ENCODE measurements around the gene CHN2. TPM values are rescaled to one million over a fixed set of nuclear protein-coding genes. Genes with fewer than 3 reads are reported as not detected.
A peak's percentile ranks its signal among the peaks of the same experiment; 100 is the strongest.

Gene CHN2
- 34.2 TPM for total RNA-seq

- DNase-seq (ENCODE audit: low spot score), result peak; percentile 77
Measured at GRCh38 chr7:29194594-29195427, at the start of gene CHN2. Gene CHN2 (plus strand): TSS chr7:29194775.

DNA sequence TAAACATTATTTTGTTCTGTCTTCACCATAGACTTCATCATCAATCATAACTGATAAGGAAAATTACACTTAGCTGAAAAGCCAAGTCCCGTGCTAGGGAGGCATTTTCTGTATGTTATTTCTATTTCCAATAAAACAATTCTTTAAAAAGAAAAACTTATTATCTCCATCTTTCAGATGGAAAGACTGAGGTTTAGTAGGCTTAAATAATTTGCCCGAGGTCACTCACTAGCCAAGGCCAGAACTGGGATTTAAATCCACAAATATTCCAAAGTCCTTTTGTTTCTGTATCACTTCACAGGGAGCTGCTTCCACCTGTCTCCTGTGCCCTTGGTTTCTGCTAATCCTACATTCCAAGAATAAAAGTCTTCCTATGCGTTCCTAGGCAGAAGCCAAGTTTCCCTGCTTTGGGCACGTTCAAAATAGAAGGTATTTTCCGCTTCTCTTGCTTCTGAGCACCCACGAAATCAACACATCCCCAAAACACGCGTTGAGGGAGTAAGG is 49.0 kb upstream of the CHN2 start:
- no peak for DNase-seq (ENCODE audit: low spot score)

DNA sequence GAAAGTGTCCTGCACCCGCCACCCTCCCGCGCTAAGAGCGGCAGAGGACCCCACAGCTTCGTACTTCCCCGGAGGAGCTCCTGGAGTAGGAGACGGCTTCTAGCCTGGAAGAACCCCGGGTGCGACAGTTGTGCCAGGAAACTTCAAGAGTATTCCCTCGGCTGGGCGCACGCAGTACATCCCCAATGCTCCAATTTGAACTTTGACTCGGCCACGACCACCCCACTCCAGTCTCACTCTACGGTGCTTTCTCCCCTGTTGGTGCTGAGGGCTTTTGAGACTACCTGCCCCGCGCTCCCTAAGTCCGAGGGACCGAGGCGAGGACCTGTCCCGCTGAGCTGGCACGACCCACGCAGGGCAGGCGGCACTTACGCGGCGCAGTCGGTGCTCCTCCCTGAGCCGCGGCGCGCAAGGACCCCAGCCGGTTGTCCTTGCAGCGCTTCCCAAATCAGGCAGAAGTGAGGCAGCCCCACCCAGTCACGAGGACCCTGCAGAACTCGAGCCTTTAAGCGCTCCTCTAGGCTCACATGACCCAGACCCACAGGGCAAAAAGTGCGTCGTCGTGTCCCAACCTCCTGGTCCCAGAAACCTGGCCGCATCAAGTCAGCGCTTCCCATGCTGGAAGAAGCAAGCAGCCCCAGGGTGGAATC is 48.4 kb upstream of the CHN2 start, which contains the start of gene CPVL:
TSS of gene CPVL (minus strand) at position 481 of the 650 bp plus-strand sequence. CDS start 25,476 bp downstream, outside the sequence.
- DNase-seq (ENCODE audit: low spot score), result peak; percentile 64

DNA sequence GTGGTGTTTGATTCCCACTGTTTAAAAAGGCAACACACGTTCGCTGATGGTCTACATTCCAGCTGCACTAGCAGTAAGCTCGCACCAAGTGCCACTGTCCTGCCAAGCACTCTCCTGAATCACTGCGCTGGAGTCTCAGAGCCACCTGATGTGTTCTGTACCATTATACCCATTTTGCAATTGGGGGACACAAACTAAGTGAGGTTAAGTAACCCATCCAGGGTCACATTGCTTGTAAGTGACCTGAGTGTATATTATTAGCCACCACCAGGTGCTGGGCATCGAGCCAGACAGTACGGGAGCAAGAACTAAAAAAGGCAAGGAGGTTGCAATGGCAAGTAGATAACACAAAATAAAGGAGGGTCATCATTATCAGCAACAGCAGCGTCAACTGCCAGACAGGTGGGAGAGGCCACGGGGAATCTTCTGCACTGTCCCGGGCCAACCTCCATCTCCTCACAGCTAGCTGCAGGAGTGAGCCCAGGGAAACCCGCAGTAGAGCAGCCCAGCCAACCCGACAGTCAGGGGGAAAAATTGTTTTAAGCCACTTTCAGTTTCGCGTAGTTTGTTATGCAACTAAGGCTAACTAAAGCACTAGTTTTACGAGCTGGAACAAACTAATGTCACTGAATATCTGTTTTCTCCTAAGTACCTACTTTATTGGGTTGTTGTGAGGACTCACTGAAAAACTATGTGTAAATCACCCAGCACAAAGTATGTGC is 47.5 kb upstream of the CHN2 start:
- no peak for DNase-seq (ENCODE audit: low spot score)

DNA sequence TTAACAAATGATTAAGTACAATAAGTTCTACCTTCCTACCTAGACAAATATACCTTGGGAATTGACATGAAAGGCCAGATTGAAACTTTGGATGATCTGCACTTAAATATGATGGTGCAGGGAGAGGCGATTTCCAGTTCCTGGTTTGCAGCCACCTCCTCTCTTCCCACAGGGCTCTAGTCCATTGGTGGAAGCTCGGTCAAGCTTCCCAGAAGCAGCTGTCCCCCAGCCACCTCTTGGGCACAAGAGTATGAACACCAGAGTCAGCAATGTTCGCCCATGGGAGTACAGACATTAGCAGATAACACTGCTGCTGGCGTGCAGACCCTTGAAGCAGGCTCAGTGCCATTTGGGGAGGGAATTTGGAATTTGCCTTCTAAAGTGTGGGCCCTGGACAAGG is 46.8 kb upstream of the CHN2 start:
- no peak for DNase-seq (ENCODE audit: low spot score)

- no peak for DNase-seq (ENCODE audit: low spot score)
Measured at GRCh38 chr7:29149036-29149435, 45.5 kb upstream of the CHN2 start.

DNA sequence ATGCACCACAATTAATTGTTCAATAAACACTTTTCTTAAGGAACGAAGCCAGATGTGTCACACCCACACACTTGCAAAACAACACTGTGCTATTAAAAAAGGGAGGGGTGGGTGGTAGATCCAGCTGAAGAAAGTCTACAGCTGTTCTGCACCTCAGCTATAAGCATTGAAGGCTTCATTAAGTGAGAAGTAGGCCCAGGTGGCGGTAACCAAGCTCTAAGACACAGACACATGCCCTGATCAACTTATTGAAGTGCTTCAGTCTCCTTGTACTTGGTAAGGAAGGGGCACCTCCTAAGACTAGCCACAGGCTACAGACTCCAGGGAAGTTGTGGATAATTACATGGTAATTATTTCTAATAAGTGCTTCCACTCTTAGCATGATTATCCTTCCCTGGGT is 43.7 kb upstream of the CHN2 start:
- DNase-seq (ENCODE audit: low spot score), result no peak

DNA sequence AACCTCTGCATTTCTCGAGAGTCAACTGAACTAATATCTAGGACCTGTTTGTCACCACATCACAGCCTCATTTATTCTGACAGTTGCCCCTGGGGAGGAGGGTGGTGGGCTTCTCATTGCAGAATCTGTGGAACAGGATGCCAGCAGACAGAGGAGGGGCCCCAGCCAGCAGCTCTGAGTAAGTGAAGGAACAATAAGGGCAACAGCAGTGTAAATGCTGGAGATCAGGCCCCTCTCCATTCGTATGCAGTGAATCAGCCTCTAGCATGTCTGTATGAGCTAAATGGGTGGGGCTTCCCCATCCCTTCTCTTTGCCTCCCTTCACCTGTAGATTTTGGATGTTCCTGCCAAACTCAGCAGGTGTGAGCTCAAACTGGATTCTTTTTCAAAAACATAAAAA is 40.5 kb upstream of the CHN2 start:
- DNase-seq (ENCODE audit: low spot score), result no peak

DNA sequence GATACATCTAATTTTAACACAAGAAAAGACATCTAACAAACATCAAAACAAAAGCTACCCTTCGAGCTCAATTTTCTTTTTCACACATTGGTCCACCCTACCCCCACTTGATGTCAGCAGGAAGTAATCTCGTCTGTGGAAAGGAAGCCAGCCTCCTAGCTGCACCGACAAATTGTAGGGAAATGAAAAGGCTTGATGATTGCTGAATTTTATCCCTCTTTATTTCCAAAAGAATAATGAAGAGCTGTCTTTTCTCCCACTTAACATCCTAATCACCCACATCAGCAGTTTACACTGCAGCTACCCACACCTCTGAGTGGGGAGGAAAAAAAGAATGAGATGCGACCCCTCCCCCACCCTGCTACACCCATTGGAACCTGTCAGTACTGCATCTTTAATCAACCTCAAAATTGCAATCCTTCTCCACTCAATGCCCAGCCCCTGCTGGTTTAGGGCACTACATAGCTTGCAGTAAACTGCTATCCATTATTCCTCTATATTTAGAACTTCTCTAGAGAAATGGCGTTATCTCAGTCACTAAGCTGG is 37.6 kb upstream of the CHN2 start:
- DNase-seq (ENCODE audit: low spot score), result no peak

DNA sequence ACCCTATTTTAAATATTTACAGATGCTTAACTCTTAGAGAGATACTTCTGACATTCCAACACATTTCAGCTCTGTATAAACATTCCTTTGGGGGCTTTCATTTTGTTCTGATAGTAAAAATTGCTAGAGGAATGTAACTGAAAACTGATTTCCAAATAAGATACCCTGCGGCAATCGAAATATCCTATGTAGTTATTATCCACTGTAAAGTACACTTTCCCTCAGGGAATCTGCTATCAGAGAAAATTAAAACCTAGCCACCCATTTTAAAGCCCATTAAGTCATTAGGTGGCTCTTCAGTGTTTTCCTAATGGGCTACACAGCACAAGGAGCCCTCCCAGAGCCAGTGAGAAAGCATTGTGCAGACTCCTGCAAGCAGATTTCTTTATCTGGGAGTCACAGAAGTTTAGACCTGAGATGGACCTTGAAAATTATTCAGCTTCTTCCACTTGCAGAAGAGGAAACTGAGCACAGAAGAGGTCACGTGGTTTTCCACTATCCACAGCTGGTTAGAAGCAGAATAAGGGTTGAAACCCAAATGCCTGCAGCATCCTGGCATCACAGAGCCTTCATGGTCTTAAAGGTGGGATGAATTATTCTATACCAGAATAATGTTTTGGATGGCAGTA is 35.7 kb upstream of the CHN2 start:
- DNase-seq (ENCODE audit: low spot score), result no peak

GRCh38 chr7:29160080-29160479 is 34.5 kb upstream of the CHN2 start:
- no peak for DNase-seq (ENCODE audit: low spot score)

- no peak for DNase-seq (ENCODE audit: low spot score)
Measured at GRCh38 chr7:29161231-29161630, 33.3 kb upstream of the CHN2 start.

- no peak for DNase-seq (ENCODE audit: low spot score)
Measured at GRCh38 chr7:29162577-29162976, 32.0 kb upstream of the CHN2 start.

- DNase-seq (ENCODE audit: low spot score), result no peak
Measured at GRCh38 chr7:29163854-29164253, 30.7 kb upstream of the CHN2 start.

- no peak for DNase-seq (ENCODE audit: low spot score)
Measured at GRCh38 chr7:29167721-29168120, 26.9 kb upstream of the CHN2 start.

DNA sequence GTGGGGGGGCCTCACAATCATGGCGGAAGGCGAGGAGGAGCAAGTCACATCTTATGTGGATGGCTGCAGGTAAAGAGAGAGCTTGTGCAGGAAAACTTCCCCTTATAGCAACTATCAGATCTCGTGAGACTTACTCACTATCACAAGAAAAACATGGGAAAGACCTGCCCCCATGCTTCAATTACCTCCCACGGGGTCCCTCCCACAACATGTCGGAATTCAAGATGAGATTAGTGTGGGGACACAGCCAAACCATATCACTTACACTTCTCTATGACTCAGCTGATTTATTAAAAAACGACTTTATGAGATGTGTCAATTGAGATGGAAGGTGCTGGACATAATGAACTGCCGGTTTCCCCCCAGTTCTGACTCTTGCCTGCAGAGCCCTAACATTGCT is 23.8 kb upstream of the CHN2 start:
- DNase-seq (ENCODE audit: low spot score), result no peak

- no peak for DNase-seq (ENCODE audit: low spot score)
Measured at GRCh38 chr7:29173458-29173857, 21.1 kb upstream of the CHN2 start.

DNA sequence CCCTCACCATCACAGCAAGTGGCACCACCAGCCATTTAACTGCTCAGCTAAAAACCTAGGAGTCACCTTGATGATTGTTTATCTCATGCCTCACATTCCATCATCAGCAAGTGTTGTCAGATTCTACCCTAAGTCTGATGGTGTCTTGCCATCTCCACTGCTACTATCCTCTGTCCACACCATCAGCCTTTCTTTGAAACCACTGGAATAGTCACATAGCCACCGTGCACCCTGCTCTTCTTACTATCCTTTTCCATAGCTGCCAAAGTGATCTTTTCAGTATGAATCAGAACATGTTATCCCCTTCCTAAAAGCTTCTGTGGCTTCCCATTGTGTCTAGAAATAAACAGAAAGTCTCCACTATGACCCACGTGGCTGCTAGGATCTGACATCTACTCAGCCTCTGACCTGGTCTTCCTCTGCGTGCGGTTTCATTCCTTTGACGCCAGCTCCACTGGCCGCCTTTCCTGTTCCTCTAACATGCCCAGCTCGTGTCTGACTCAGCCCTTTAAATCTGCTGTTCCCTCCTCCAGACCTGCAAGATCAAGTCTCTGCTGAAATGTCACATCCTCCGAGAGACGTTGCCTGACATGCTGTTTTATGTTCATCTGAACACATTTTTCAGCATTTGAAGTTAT is 16.5 kb upstream of the CHN2 start:
- DNase-seq (ENCODE audit: low spot score), result peak; percentile 69

DNA sequence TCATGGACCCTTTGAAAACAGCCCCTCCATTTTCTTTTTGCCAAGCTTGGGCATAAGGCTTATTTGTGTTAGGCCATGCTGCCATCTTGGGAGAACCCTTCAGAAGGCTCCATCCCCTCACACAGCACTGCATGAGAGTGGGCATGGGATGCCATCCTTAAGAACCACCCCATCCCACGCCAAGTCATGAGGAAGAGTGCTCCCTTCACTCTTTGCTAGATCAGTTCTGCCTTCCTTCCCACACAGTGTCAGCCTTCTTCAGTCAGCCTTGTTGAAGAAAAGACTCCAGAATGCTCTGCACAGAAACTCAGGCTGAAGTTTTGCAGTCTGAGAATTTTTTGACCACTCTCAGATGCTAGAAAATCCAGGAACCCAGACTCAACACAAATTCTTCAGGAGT is 15.5 kb upstream of the CHN2 start:
- no peak for DNase-seq (ENCODE audit: low spot score)

- no peak for DNase-seq (ENCODE audit: low spot score)
Measured at GRCh38 chr7:29184599-29184998, 10.0 kb upstream of the CHN2 start.

DNA sequence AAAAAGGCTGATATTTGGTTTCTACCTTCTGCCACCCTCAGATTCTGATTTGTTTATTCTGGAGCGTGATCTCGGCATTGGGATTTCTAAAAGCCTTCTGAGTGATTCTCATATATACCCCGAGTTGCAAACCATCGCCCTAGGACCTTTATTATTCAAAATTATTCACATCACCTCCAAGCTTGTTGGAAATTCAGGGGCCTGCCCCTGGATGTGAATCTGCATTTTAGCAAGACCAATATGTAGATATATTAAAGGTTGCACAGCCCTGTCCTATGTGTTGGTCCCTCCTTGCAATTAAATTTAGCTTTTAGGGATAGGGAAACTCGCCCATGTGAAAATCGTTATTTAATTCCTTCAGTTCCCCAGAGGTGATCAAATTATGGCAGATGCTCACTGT is 9.0 kb upstream of the CHN2 start:
- DNase-seq (ENCODE audit: low spot score), result no peak
